ENCODE measurements around the gene MAML3.

- TF ChIP-seq, protein P1, sequence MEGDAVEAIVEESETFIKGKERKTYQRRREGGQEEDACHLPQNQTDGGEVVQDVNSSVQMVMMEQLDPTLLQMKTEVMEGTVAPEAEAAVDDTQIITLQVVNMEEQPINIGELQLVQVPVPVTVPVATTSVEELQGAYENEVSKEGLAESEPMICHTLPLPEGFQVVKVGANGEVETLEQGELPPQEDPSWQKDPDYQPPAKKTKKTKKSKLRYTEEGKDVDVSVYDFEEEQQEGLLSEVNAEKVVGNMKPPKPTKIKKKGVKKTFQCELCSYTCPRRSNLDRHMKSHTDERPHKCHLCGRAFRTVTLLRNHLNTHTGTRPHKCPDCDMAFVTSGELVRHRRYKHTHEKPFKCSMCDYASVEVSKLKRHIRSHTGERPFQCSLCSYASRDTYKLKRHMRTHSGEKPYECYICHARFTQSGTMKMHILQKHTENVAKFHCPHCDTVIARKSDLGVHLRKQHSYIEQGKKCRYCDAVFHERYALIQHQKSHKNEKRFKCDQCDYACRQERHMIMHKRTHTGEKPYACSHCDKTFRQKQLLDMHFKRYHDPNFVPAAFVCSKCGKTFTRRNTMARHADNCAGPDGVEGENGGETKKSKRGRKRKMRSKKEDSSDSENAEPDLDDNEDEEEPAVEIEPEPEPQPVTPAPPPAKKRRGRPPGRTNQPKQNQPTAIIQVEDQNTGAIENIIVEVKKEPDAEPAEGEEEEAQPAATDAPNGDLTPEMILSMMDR (IDR thresholded peaks at IDR 0.05), result no peak
- TF ChIP-seq POLR2A (IDR thresholded peaks at IDR 0.05), result no peak
These were observed 14.5 kb upstream of the MAML3 start for GRCh38 chr4:140168474-140168873.

Data from lower leg skin (tissue), 3 donors.